ENCODE results near the gene ACACB. TPM values are rescaled to one million over a fixed set of nuclear protein-coding genes. Genes with fewer than 3 reads are reported as not detected.

The ACACB gene
- total RNA-seq, 4 donors from 2014 or later, result 56.0 to 179 (median 152) TPM

GRCh38 chr12:109261939-109262338 is 145.6 kb downstream of the ACACB start:
- Histone ChIP-seq H3K27ac (no peak overlapping the region), H3K27me3 (no peaks in the 10 kb centered on the region), H3K4me1 (no peaks in the 10 kb centered on the region), H3K4me3 (no peak overlapping the region), H3K36me3 (peaks cover 0 to 92% (median 0%) of the 10 kb centered on the region in 3 donors), H3K9me3 (no peaks in the 10 kb centered on the region)
- DNase-seq, result no peak
- TF ChIP-seq CTCF (IDR thresholded peaks at IDR 0.05) (no peak), POLR2A (IDR thresholded peaks at IDR 0.05) (no peak)

- TF ChIP-seq POLR2A (IDR thresholded peaks at IDR 0.05) (no peak), CTCF (IDR thresholded peaks at IDR 0.05) (no peak)
- DNase-seq, result no peak
- no peaks in the 10 kb centered on the region for H3K4me1 ChIP-seq
- no peak overlapping the region for H3K27ac ChIP-seq
- H3K4me3 ChIP-seq, result no peak overlapping the region
- peaks cover 0 to 92% (median 0%) of the 10 kb centered on the region in 3 donors for H3K36me3 ChIP-seq
- H3K9me3 ChIP-seq, result no peaks in the 10 kb centered on the region
- no peaks in the 10 kb centered on the region for H3K27me3 ChIP-seq
These were observed 147.1 kb downstream of the ACACB start for GRCh38 chr12:109263439-109263838.

GRCh38 chr12:109264095-109264942 is 147.9 kb downstream of the ACACB start:
- no peak overlapping the region for H3K27ac ChIP-seq
- H3K4me1 ChIP-seq, result no peaks in the 10 kb centered on the region
- no peaks in the 10 kb centered on the region for H3K27me3 ChIP-seq
- H3K36me3 ChIP-seq, result peaks cover 0 to 86% (median 0%) of the 10 kb centered on the region in 3 donors
- TF ChIP-seq POLR2A (IDR thresholded peaks at IDR 0.05), result no peak
- peak; percentile 13 to 79 (median 68) for TF ChIP-seq CTCF (IDR thresholded peaks at IDR 0.05)
- no peak overlapping the region for H3K4me3 ChIP-seq
- peak; percentile 51 to 85 (median 82) for DNase-seq
- no peaks in the 10 kb centered on the region for H3K9me3 ChIP-seq

GRCh38 chr12:109264943-109265650 is 148.7 kb downstream of the ACACB start:
- H3K4me1 ChIP-seq, result no peaks in the 10 kb centered on the region
- H3K36me3 ChIP-seq, result peaks cover 0 to 79% (median 0%) of the 10 kb centered on the region in 3 donors
- no peaks in the 10 kb centered on the region for H3K27me3 ChIP-seq
- no peak for DNase-seq
- H3K9me3 ChIP-seq, result no peaks in the 10 kb centered on the region
- H3K4me3 ChIP-seq, result no peak overlapping the region
- H3K27ac ChIP-seq, result no peak overlapping the region
- TF ChIP-seq POLR2A (IDR thresholded peaks at IDR 0.05), result no peak
- TF ChIP-seq CTCF (IDR thresholded peaks at IDR 0.05), result no peak

- no peak for DNase-seq
- no peaks in the 10 kb centered on the region for H3K27me3 ChIP-seq
- peaks cover 0 to 67% (median 0%) of the 10 kb centered on the region in 3 donors for H3K36me3 ChIP-seq
- no peaks in the 10 kb centered on the region for H3K9me3 ChIP-seq
- TF ChIP-seq CTCF (IDR thresholded peaks at IDR 0.05) (no peak), POLR2A (IDR thresholded peaks at IDR 0.05) (no peak)
- H3K4me1 ChIP-seq, result no peaks in the 10 kb centered on the region
- no peak overlapping the region for H3K4me3 ChIP-seq
- no peak overlapping the region for H3K27ac ChIP-seq
These were observed 149.9 kb downstream of the ACACB start for GRCh38 chr12:109266106-109266879.

All from Peyer's patch (tissue), 4 donors.